ENCODE results near the gene SPOCK1. TPM values are rescaled to one million over a fixed set of nuclear protein-coding genes. Genes with fewer than 3 reads are reported as not detected.

The SPOCK1 gene
- total and polyA plus RNA-seq, 2 experiments from 2014 or later = 8.2 to 10.5 TPM

- no peak for TF ChIP-seq ETS1 (IDR thresholded peaks at IDR 0.05)
- TF ChIP-seq EZH2phosphoT487 (IDR thresholded peaks at IDR 0.05; ENCODE audit: unreplicated experiment) = no peak
- TF ChIP-seq CREB1 (CRISPR knock-in tag; IDR thresholded peaks at IDR 0.05; ENCODE audit: low read depth) = no peak
- no peak for TF ChIP-seq NANOG (IDR thresholded peaks at IDR 0.05; ENCODE audit: borderline replicate concordance)
Measured at GRCh38 chr5:137273511-137273910, 225.6 kb downstream of the SPOCK1 start (continued).

GRCh38 chr5:137272831-137273230 is 226.3 kb downstream of the SPOCK1 start:
- no peak overlapping the region for H3K4me3 ChIP-seq
- Mint-ChIP-seq H3K27me3 (ENCODE audit: insufficient read depth, low read depth, poor library complexity) (peaks cover 2% of the 10 kb centered on the region), H3K9me3 (no peaks in the 10 kb centered on the region), H3K27ac (no peak overlapping the region), H3K4me1 (peaks cover 5% of the 10 kb centered on the region), H3K36me3 (ENCODE audit: low read depth) (no peaks in the 10 kb centered on the region; the same call in 2 of the 3 replicates), H3K4me3 (no peak overlapping the region)
- H3K4me1 ChIP-seq (ENCODE audit: insufficient read depth) = no peaks in the 10 kb centered on the region
- TF ChIP-seq EZH2phosphoT487 (IDR thresholded peaks at IDR 0.05; ENCODE audit: unreplicated experiment) (no peak), ZNF462 (CRISPR knock-in tag; IDR thresholded peaks at IDR 0.05) (no peak), NANOG (IDR thresholded peaks at IDR 0.05; ENCODE audit: borderline replicate concordance) (no peak), ETS1 (IDR thresholded peaks at IDR 0.05) (no peak), CTCF (conservative IDR thresholded peaks at IDR 0.05; ENCODE audit: low read depth in 2 of 2) (no peak), POLR2AphosphoS5 (IDR thresholded peaks at IDR 0.05; ENCODE audit: low read depth) (no peak), STAT1 (IDR thresholded peaks at IDR 0.05; ENCODE audit: unreplicated experiment) (no peak), ZNF331 (CRISPR knock-in tag; IDR thresholded peaks at IDR 0.05; ENCODE audit: low read depth) (no peak)
- no peaks in the 10 kb centered on the region for H4K20me1 ChIP-seq (replicated peaks; ENCODE audit: insufficient read depth)
- no peaks in the 10 kb centered on the region for H3K27me3 ChIP-seq (ENCODE audit: insufficient read depth)
- H2AFZ ChIP-seq = no peak overlapping the region
- no peaks in the 10 kb centered on the region for H3K9me2 ChIP-seq (ENCODE audit: insufficient read depth)
- no peaks in the 10 kb centered on the region for H3K36me3 ChIP-seq (ENCODE audit: insufficient read depth)
- no peak overlapping the region for H3K27ac ChIP-seq (ENCODE audit: low read depth)
- H3K79me2 ChIP-seq (replicated peaks; ENCODE audit: insufficient read depth) = no peaks in the 10 kb centered on the region
- DNase-seq (ENCODE audit: low spot score) = no peak
- no peaks in the 10 kb centered on the region for H3F3A ChIP-seq (replicated peaks; ENCODE audit: low read depth)
- no peak for ATAC-seq
- H3K4me2 ChIP-seq = no peak overlapping the region

All from GM23338 (cell line).